Measurements from ENCODE around the gene COL6A3. TPM values are rescaled to one million over a fixed set of nuclear protein-coding genes. Genes with fewer than 3 reads are reported as not detected.
A peak's percentile ranks its signal among the peaks of the same experiment; 100 is the strongest.

Gene COL6A3
- total RNA-seq, 2 donors from 2014 or later, result 26.9 to 86.9 TPM

GRCh38 chr2:237441605-237442274, 27.8 kb upstream of the COL6A3 start:
- H3K4me1 ChIP-seq (replicated peaks), result peaks cover 4% of the 10 kb centered on the region
- no peak for DNase-seq (ENCODE audit: low spot score)
- TF ChIP-seq POLR2AphosphoS5 (IDR thresholded peaks at IDR 0.05) (no peak), POLR2A (IDR thresholded peaks at IDR 0.05) (no peak), CTCF (IDR thresholded peaks at IDR 0.05) (no peak)
- WGBS, result 8% methylated on average over 2 of the region's 2 CpGs
- H3K4me3 ChIP-seq, result no peak overlapping the region
- H3K27ac ChIP-seq, result peak overlapping the region; percentile 16 to 42
- no peaks in the 10 kb centered on the region for H3K36me3 ChIP-seq
- intact Hi-C loops (cut with DNase I), result no loop called here
- no peaks in the 10 kb centered on the region for H3K27me3 ChIP-seq (replicated peaks; ENCODE audit: insufficient read depth)
- H3K9me3 ChIP-seq, result no peaks in the 10 kb centered on the region

DNA sequence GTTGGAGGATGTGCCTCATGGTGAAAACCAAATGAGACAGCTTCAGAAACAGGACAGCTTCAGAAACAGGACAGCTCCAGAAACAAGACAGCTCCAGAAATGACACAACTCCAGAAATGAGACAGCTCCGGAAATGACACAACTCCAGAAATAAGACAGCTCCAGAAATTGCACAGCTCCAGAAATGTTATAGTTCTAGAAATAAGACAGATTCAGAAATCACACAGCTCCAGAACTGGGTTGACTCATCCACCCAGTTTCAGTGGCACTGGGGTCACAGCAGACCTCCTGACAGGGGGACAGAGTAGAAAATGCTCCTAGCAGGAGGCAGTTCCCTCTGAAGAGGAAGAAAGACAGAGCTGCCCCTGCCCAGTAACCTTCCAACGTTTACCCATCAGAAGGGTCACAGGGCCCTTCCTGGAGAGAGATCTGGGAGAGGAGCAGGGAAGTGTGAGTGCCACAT, 26.9 kb upstream of the COL6A3 start:
- intact Hi-C loops (cut with DNase I), result no loop called here
- no peak for DNase-seq (ENCODE audit: low spot score)
- no peaks in the 10 kb centered on the region for H3K27me3 ChIP-seq (replicated peaks; ENCODE audit: insufficient read depth)
- no peaks in the 10 kb centered on the region for H3K9me3 ChIP-seq
- H3K36me3 ChIP-seq, result no peaks in the 10 kb centered on the region
- 42% methylated on average over 2 of the region's 2 CpGs for WGBS
- TF ChIP-seq POLR2AphosphoS5 (IDR thresholded peaks at IDR 0.05) (no peak), POLR2A (IDR thresholded peaks at IDR 0.05) (no peak), CTCF (IDR thresholded peaks at IDR 0.05) (no peak)
- H3K4me1 ChIP-seq (replicated peaks), result peaks cover 4% of the 10 kb centered on the region
- peak overlapping the region in 1 of 2 donors; percentile 16 for H3K27ac ChIP-seq
- no peak overlapping the region for H3K4me3 ChIP-seq

GRCh38 chr2:237438080-237438940, 24.3 kb upstream of the COL6A3 start:
- Histone ChIP-seq H3K4me1 (replicated peaks) (peaks cover 6% of the 10 kb centered on the region), H3K27ac (no peak overlapping the region), H3K27me3 (replicated peaks; ENCODE audit: insufficient read depth) (no peaks in the 10 kb centered on the region), H3K36me3 (no peaks in the 10 kb centered on the region), H3K9me3 (no peaks in the 10 kb centered on the region), H3K4me3 (no peak overlapping the region)
- TF ChIP-seq POLR2AphosphoS5 (IDR thresholded peaks at IDR 0.05) (no peak), CTCF (IDR thresholded peaks at IDR 0.05) (no peak), POLR2A (IDR thresholded peaks at IDR 0.05) (no peak)
- 44% methylated on average over 8 of the region's 8 CpGs for WGBS
- no peak for DNase-seq (ENCODE audit: low spot score)
- intact Hi-C loops (cut with DNase I), result no loop called here

- Histone ChIP-seq H3K4me3 (no peak overlapping the region), H3K4me1 (replicated peaks) (peaks cover 6% of the 10 kb centered on the region), H3K27ac (no peak overlapping the region), H3K27me3 (replicated peaks; ENCODE audit: insufficient read depth) (no peaks in the 10 kb centered on the region), H3K9me3 (no peaks in the 10 kb centered on the region), H3K36me3 (no peaks in the 10 kb centered on the region)
- no peak for TF ChIP-seq CTCF (IDR thresholded peaks at IDR 0.05)
- no peak for TF ChIP-seq POLR2AphosphoS5 (IDR thresholded peaks at IDR 0.05)
- TF ChIP-seq POLR2A (IDR thresholded peaks at IDR 0.05), result no peak
- DNase-seq (ENCODE audit: low spot score), result no peak
- 93% methylated on average over 5 of the region's 5 CpGs for WGBS
- intact Hi-C loops (cut with DNase I), result no loop called here
Observed at GRCh38 chr2:237437566-237437965, 23.6 kb upstream of the COL6A3 start.

Data from prostate gland (tissue), 2 donors.